ENCODE results near the gene RUNDC3A. TPM values are rescaled to one million over a fixed set of nuclear protein-coding genes. Genes with fewer than 3 reads are reported as not detected.

RUNDC3A gene
- total and polyA plus RNA-seq, 2 of the 8 experiments (the other 6 are each of a cell fraction or from before 2014, with no cell fraction given): 6.4 to 13.8 TPM

GRCh38 chr17:44360144-44360533 is 51.7 kb downstream of the RUNDC3A start:
- Histone ChIP-seq H2AK5ac (ENCODE audit: low read depth, low read length) (no peak overlapping the region), H3K23ac (ENCODE audit: insufficient read length) (no peak overlapping the region), H3K27me3 (replicated peaks in 1 of 4; ENCODE audit: control insufficient read depth in 3 of 4, extremely low read depth in 1 of 4, insufficient read depth in 3 of 4, low read length in 3 of 4) (no peaks in the 10 kb centered on the region), H4K20me1 (replicated peaks in 1 of 2; ENCODE audit: control insufficient read depth in 1 of 2, insufficient read depth in 2 of 2, low read length in 2 of 2) (peaks cover 3 to 27% of the 10 kb centered on the region in 2 experiments), H3K4me1 (replicated peaks in 1 of 4; ENCODE audit: control insufficient read depth in 3 of 4, insufficient read depth in 4 of 4, low read length in 3 of 4) (peaks cover 9 to 25% (median 18%) of the 10 kb centered on the region in 4 experiments), H2AFZ (ENCODE audit: low read length) (no peak overlapping the region), H2BK20ac (ENCODE audit: low read length) (no peak overlapping the region), H3K14ac (ENCODE audit: insufficient read length) (no peak overlapping the region), H3K27ac (ENCODE audit: low read depth, low read length) (no peak overlapping the region), H3K9me3 (ENCODE audit: insufficient read depth in 2 of 2, low read depth in 1 of 2, low read length in 1 of 2) (no peaks in the 10 kb centered on the region), H2BK5ac (ENCODE audit: low read depth, low read length) (no peak overlapping the region), H3K36me3 (ENCODE audit: control insufficient read depth in 2 of 4, insufficient read depth in 4 of 4, low read length in 3 of 4) (peaks cover 0 to 6% (median 1%) of the 10 kb centered on the region in 4 experiments; a peak in 1 of 8 replicates), H4K5ac (ENCODE audit: insufficient read length, low read depth, low read length) (no peak overlapping the region), H3K23me2 (ENCODE audit: low read depth, low read length) (peaks cover 2% of the 10 kb centered on the region; the same call in 1 of the 2 replicates), H3K9ac (replicated peaks in 1 of 4; ENCODE audit: extremely low read depth in 1 of 4, low read depth in 3 of 4, low read length in 3 of 4) (no peak overlapping the region), H2BK120ac (replicated peaks; ENCODE audit: low read depth, low read length) (no peak overlapping the region), H3K4ac (replicated peaks; ENCODE audit: insufficient read length, low read depth, low read length) (no peak overlapping the region), H4K8ac (ENCODE audit: extremely low read depth, insufficient read depth, low read length) (no peak overlapping the region), H3K18ac (ENCODE audit: extremely low read depth, low read length) (no peak overlapping the region), H3K4me2 (ENCODE audit: insufficient read depth in 1 of 2, low read depth in 2 of 2, low read length in 2 of 2) (no peak overlapping the region; a peak in 1 of 4 replicates), H3K79me2 (ENCODE audit: control insufficient read depth in 1 of 2, insufficient read depth in 2 of 2, low read length in 2 of 2) (peaks cover 0 to 7% of the 10 kb centered on the region in 2 experiments; a peak in 1 of 4 replicates), H2BK15ac (ENCODE audit: low read length) (no peak overlapping the region), H3K79me1 (ENCODE audit: low read depth, low read length) (peaks cover 12% of the 10 kb centered on the region), H3K56ac (replicated peaks; ENCODE audit: insufficient read length, low read depth, low read length) (no peak overlapping the region), H2BK12ac (ENCODE audit: low read depth, low read length) (no peak overlapping the region), H4K91ac (replicated peaks; ENCODE audit: insufficient read length, low read length) (no peak overlapping the region), H3K4me3 (ENCODE audit: extremely low read depth in 1 of 4, insufficient read depth in 2 of 4, low read depth in 3 of 4, low read length in 4 of 4) (no peak overlapping the region)
- ChIA-PET CTCF (ENCODE audit: partially characterized antibody) (interaction anchor here (0.7 to 10.1 kb wide), 8 partner anchors 9 to 274 kb away, joined by 3 to 177 read pairs (median 4); partner anchors contain the start of gene GRN), POLR2A (ENCODE audit: partially characterized antibody) (interaction anchor here (0.6 to 3.8 kb wide), 7 partner anchors 12 to 1341 kb away, joined by 3 to 13 read pairs (median 3); partner anchors contain the start of genes GPATCH8 and RUNDC3A)
- no peak for FAIRE-seq
- no peak for DNase-seq (ENCODE audit: low read depth in 1 of 2, low spot score in 2 of 2)
- 69% methylated on average over 6 of the region's 6 CpGs; no CpG with 5 or more reads in 1 of the 2 experiments for WGBS, 2 experiments (ENCODE audit: extremely low coverage in 1 of 2, insufficient coverage in 1 of 2, insufficient read length in 1 of 2, insufficient replicate concordance in 2 of 2, low coverage in 1 of 2, low lambda C conversion rate in 2 of 2, missing lambda C conversion rate in 1 of 2)
- no peak for TF ChIP-seq CHD1 (IDR thresholded peaks at IDR 0.05; ENCODE audit: low read depth, low read length)
- no peak for TF ChIP-seq TEAD4 (IDR thresholded peaks at IDR 0.05; ENCODE audit: low read depth, low read length)
- TF ChIP-seq FOSL1 (IDR thresholded peaks at IDR 0.05; ENCODE audit: insufficient read depth, low read depth, low read length): no peak
- TF ChIP-seq CREB1 (IDR thresholded peaks at IDR 0.05): no peak
- no peak for TF ChIP-seq TAF7 (optimal IDR thresholded peaks at IDR 0.05; ENCODE audit: borderline replicate concordance, low read depth, low read length)
- TF ChIP-seq SUZ12 (IDR thresholded peaks at IDR 0.05; ENCODE audit: low read length): no peak
- no peak for TF ChIP-seq EZH2 (IDR thresholded peaks at IDR 0.05; ENCODE audit: low read depth, low read length, severe bottlenecking)
- no peak for TF ChIP-seq SRF (IDR thresholded peaks at IDR 0.05; ENCODE audit: low read depth, low read length)
- TF ChIP-seq E2F6 (IDR thresholded peaks at IDR 0.05): no peak
- no peak for TF ChIP-seq KDM4A (IDR thresholded peaks at IDR 0.05; ENCODE audit: low read depth, low read length, severe bottlenecking)
